ENCODE data around the gene MYH11.

GRCh38 chr16:15672514-15673167, 184.2 kb downstream of the MYH11 start:
- TF ChIP-seq CTCF (IDR thresholded peaks at IDR 0.05; ENCODE audit: poor library complexity, severe bottlenecking) (no peak), TAF1 (IDR thresholded peaks at IDR 0.05; ENCODE audit: low read depth) (no peak), EZH2 (IDR thresholded peaks at IDR 0.05; ENCODE audit: borderline replicate concordance, insufficient read depth, low read length, poor library complexity, severe bottlenecking) (no peak), POLR2AphosphoS5 (IDR thresholded peaks at IDR 0.05) (no peak), SMC3 (conservative IDR thresholded peaks at IDR 0.05; ENCODE audit: poor library complexity) (no peak), MXI1 (conservative IDR thresholded peaks at IDR 0.05; ENCODE audit: poor library complexity, severe bottlenecking) (no peak), REST (IDR thresholded peaks at IDR 0.05; ENCODE audit: borderline replicate concordance) (no peak)

Measured in neural cell (in vitro differentiated cells).